Duodenal mucosa (tissue), 2 donors: ENCODE measurements around the gene CCDC92.

Source experiments
- H3K27ac ChIP-seq: one replicate; pipeline ENCODE4 v1.7.0; 2013; ENCODE audit warnings: low read depth, low read length
- H3K27me3 ChIP-seq, 2 donors: one replicate each; pipeline ENCODE4 v1.7.0; 2013; ENCODE audit warnings: low read length in 2 of 2, control low read depth in 1 of 2; ENCODE audit not compliant: insufficient read depth in 2 of 2, control insufficient read depth in 1 of 2
- H3K36me3 ChIP-seq, 2 donors: one replicate each; pipeline ENCODE4 v1.7.0; 2013; ENCODE audit warnings: low read length in 2 of 2, control low read depth in 1 of 2; ENCODE audit not compliant: insufficient read depth in 2 of 2, control insufficient read depth in 1 of 2
- H3K4me1 ChIP-seq, 2 donors: one replicate each; pipeline ENCODE4 v1.7.0; 2013; ENCODE audit warnings: low read length in 2 of 2, control low read depth in 1 of 2; ENCODE audit not compliant: insufficient read depth in 2 of 2, control insufficient read depth in 1 of 2
- H3K4me3 ChIP-seq, 2 donors: one replicate each; pipeline ENCODE4 v1.7.0; 2013; ENCODE audit warnings: low read length in 2 of 2, low read depth in 1 of 2
- H3K9ac ChIP-seq, 2 donors: one replicate each; pipeline ENCODE4 v1.7.0; 2013; ENCODE audit warnings: low read length in 2 of 2, low read depth in 1 of 2
- H3K9me3 ChIP-seq, 2 donors: one replicate each; pipeline ENCODE4 v1.7.0; 2013; ENCODE audit warnings: low read length in 2 of 2, control low read depth in 1 of 2; ENCODE audit not compliant: control insufficient read depth in 1 of 2

Gene CCDC92

DNA sequence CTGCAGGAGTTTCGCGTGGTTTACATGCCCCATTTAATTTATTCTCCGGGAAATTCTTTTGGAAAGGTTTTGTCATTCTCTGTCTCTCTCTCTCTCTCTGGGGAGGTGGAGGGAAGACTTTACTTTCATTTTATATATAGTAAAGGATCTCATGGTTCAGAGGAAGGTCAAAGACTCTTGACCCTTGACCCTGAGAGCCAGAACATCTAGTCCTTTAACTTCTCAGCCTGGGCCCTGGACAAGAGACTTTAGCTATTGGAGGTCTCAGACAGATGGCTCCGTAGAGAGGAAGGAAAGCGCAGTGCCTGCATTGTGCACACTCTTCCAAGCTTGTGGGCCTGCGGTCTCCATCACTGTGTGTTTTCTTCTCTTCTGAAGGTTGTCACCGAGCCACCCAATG lies 43.7 kb downstream of the CCDC92 start:
- H3K27me3 ChIP-seq = no peaks in the 10 kb centered on the region
- H3K9me3 ChIP-seq = no peaks in the 10 kb centered on the region
- no peaks in the 10 kb centered on the region for H3K4me1 ChIP-seq
- H3K9ac ChIP-seq = no peak overlapping the region
- no peaks in the 10 kb centered on the region for H3K36me3 ChIP-seq
- no peak overlapping the region for H3K27ac ChIP-seq
- H3K4me3 ChIP-seq = no peak overlapping the region

DNA sequence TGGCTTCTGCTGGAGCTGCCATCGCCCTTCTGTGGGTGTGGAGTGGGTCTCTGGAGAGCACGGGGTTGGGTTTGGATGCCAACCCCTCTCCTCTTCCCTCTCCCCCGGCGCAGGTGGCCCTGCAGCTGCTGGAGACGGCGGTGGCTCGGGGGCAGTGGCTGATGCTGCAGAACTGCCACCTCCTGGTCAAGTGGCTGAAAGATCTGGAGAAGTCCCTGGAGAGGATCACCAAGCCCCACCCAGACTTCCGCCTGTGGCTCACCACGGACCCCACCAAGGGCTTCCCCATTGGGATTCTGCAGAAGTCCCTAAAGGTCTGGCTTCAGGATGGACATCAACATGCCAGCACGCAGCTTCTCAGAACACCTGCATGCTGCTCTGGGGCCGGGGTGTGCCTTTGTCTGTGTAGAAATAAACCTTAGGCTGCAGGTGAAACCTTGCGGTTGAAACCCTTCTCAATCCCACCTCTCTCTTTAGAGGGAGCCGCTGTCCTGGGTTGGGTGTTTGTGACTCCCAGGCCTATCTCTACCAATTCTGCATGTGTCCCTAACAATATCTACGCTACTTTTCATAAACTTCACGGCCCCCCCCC lies 44.3 kb downstream of the CCDC92 start:
- H3K9ac ChIP-seq = no peak overlapping the region
- H3K36me3 ChIP-seq = no peaks in the 10 kb centered on the region
- no peak overlapping the region for H3K27ac ChIP-seq
- no peaks in the 10 kb centered on the region for H3K9me3 ChIP-seq
- no peaks in the 10 kb centered on the region for H3K27me3 ChIP-seq
- H3K4me1 ChIP-seq = no peaks in the 10 kb centered on the region
- H3K4me3 ChIP-seq = no peak overlapping the region

DNA sequence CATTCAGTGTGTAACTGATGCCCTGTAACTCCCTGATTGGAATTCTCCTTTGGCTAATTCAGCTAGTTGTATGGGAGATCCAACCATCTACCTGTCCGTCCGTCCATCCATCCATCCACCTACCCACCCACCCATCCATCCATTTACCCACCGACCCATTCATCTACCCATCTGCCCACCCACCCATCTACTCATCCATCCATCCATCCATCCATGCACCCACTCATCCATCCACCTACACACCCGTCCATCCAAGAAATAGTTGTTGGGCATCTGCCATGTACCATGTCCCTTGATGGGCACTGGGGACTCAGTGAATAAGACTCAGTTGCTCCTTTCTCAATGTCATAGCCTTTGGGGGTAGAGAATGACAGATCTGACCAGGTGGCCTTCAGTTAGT lies 48.1 kb downstream of the CCDC92 start:
- no peak overlapping the region for H3K27ac ChIP-seq
- no peaks in the 10 kb centered on the region for H3K36me3 ChIP-seq
- H3K9ac ChIP-seq = no peak overlapping the region
- H3K27me3 ChIP-seq = peaks cover 0 to 2% of the 10 kb centered on the region in 2 donors
- no peak overlapping the region for H3K4me3 ChIP-seq
- no peaks in the 10 kb centered on the region for H3K4me1 ChIP-seq
- H3K9me3 ChIP-seq = no peaks in the 10 kb centered on the region

DNA sequence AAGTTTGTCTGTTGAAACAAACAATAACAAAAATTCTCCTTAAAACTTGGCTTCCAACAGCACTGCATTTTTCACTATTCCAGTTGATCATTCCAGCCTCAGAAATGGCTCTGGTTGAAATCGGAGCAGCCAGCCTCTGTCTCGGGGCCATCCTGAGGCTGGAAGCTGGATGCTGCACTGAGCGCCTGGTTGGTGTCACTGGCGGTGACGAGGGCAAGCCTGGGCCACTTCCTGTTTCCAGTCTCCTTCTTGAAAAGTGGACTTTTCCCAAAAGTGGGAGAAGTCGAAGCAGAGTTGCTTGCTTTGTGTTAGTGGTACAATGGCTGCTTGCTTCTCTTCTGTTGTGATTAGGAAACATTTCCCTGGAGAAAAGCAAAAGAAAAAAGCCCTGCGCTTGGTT lies 48.7 kb downstream of the CCDC92 start:
- Histone ChIP-seq H3K27me3 (peaks cover 0 to 3% of the 10 kb centered on the region in 2 donors), H3K9me3 (no peaks in the 10 kb centered on the region), H3K9ac (no peak overlapping the region), H3K4me3 (no peak overlapping the region), H3K4me1 (no peaks in the 10 kb centered on the region), H3K36me3 (no peaks in the 10 kb centered on the region), H3K27ac (no peak overlapping the region)

DNA sequence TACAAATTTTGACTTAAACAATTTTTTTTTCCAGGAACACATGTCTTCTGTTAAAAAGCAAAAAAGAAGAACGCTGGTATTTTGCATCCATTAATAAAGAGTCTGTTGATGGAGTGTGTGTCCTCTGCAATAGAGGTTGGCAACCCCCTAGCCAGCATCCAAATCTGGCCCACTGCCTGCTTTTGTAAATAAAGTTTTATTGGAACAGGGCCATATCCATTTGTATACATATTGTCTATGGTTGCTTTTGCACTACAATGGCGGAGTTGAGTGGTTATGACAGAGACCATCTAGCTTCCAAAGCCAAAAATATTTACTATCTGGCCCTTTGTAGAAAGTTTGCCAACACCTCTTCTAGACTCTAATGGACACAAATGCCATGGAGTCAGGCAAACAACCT lies 49.6 kb downstream of the CCDC92 start:
- H3K9ac ChIP-seq = no peak overlapping the region
- no peaks in the 10 kb centered on the region for H3K4me1 ChIP-seq
- H3K9me3 ChIP-seq = no peaks in the 10 kb centered on the region
- no peak overlapping the region for H3K27ac ChIP-seq
- no peaks in the 10 kb centered on the region for H3K36me3 ChIP-seq
- no peak overlapping the region for H3K4me3 ChIP-seq
- peaks cover 0 to 3% of the 10 kb centered on the region in 2 donors for H3K27me3 ChIP-seq

DNA sequence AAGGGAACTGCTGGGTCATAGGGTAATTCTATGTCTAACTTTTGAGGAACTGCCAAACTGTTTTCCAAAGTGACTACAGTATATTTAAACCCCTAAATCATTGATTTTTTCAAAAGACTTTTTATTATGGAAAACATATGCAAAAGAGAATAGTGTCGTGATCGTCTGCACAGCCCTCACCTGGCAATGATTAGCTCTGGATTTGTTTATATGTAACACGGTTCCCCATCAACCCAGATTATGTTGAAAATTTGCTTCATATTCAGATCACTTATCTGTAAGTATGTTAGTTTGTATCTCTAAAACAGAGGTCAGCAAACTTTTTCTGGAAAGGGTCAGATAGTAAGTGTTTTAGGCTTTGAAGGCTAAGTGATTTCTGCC lies 52.7 kb downstream of the CCDC92 start:
- Histone ChIP-seq H3K27ac (no peak overlapping the region), H3K9me3 (no peaks in the 10 kb centered on the region), H3K4me1 (no peaks in the 10 kb centered on the region), H3K9ac (no peak overlapping the region), H3K27me3 (peaks cover 0 to 8% of the 10 kb centered on the region in 2 donors), H3K36me3 (no peaks in the 10 kb centered on the region), H3K4me3 (no peak overlapping the region)

DNA sequence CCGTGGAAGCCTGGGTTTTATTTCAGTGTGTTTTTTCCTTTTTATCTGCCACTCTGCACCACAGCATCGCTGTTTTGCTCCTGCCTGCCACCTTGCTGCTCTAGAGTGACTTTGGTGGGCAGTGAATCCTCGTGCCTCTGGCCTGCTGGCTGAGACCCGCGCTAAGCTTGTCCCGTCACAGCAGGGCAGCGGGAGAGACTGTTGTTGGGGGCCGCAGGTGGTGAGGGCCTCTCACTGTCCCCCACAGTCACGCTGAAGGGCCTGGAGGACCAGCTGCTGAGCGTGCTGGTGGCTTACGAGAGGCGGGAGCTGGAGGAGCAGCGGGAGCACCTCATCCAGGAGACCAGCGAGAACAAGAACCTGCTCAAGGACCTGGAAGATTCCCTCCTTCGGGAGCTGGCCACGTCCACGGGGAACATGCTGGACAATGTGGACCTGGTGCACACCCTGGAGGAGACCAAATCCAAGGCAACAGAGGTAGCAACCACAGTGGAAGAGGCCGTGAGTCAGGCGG lies 55.2 kb downstream of the CCDC92 start:
- Histone ChIP-seq H3K9ac (no peak overlapping the region), H3K4me3 (no peak overlapping the region), H3K27me3 (peaks cover 0 to 8% of the 10 kb centered on the region in 2 donors), H3K27ac (no peak overlapping the region), H3K36me3 (no peaks in the 10 kb centered on the region), H3K4me1 (peaks cover 4 to 11% of the 10 kb centered on the region in 2 donors), H3K9me3 (no peaks in the 10 kb centered on the region)

DNA sequence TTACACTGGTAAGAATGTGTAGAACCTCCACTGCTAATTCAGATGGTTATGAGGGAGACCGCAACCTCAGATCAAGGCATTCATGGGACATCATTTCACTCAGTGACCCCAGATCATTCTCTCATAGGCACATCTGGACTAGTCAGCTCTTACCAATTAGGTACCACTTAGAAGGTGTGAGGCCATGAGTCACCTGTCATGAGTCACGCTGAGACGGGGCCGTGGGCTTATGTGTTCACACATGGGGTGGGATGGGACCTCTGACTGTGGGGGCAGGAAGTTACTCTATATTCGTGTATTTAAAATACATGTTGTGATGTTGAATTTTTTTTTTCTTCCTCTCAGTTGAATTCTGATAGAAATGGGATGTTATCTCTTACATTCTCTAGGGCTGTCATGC lies 55.9 kb downstream of the CCDC92 start:
- H3K36me3 ChIP-seq = no peaks in the 10 kb centered on the region

DNA sequence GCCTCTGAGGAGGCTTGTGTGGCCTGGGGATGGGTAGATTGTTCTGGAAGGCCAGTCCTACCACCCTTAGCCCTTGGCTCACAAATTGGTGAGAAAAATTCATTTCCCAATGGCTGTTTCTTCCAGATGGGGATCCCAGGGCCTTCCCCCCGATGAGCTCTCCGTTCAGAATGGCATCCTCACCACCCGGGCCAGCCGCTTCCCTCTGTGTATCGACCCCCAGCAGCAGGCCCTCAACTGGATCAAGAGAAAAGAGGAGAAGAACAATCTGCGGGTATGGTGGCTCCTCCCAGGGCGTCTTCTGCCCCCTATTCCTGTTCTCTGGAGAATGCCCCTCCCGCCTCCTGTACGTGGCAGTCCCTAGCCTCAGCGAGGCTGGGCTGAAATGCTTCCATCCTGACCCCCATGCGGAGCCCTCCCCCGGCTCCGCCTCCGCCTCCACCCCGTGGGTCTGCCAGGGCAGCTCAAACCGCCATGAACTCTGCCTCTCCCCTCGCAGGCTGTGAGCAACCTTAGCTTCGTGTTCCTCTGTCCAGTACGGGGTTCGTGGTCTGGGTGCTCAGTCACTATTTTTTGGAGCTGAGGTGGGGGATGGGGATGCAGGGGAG lies 57.8 kb downstream of the CCDC92 start:
- Histone ChIP-seq H3K4me3 (no peak overlapping the region), H3K4me1 (peaks cover 4 to 11% of the 10 kb centered on the region in 2 donors)

More for the DNA sequence above, 55.9 kb downstream of the CCDC92 start:
- H3K9me3 ChIP-seq = no peaks in the 10 kb centered on the region
- no peak overlapping the region for H3K9ac ChIP-seq
- peaks cover 4 to 11% of the 10 kb centered on the region in 2 donors for H3K4me1 ChIP-seq
- no peak overlapping the region for H3K4me3 ChIP-seq
- peaks cover 0 to 8% of the 10 kb centered on the region in 2 donors for H3K27me3 ChIP-seq
- H3K27ac ChIP-seq = no peak overlapping the region

DNA sequence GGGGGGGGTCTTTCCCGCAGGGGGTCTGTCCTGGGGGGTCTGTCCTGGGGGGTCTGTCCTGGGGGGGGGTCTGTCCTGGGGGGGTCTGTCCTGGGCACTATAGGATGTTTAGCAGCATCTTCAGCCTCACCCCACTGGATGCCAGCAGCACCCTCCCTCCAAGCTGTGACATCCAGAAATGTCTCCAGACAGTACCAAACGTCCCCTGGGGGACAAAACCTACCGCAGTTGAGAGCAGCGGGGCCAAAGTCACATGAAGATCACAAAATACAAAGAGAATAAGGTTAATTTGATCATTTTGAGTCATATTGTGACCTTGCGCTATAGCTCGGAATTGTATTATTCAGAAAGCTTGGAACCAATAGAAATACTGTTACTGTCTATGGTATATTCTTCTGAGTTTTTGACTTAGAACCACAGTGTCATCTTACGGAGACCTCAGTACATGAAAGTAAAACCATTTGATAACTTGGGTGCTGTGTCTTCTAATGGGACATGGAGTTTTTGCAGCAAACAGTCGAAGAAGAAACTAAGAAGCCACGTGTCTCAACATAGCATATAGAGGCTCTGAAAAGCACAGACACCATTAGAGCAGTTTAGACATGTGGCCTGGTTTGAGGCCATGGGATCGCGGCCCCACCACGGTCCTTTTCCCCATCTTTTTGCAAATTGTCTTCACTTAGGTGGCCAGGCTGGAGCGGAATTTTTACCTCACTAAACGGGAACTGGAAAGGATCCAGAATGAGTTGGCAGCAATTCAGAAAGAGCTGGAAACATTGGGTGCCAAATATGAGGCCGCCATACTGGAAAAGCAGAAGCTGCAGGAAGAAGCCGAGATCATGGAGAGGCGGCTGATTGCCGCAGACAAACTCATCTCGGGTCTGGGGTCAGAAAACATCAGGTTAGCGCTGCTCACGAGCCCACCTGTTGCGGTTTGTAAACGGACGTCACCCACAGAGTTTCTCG lies 59.9 kb downstream of the CCDC92 start:
- Histone ChIP-seq H3K4me3 (peak overlapping the region; percentile 33 to 34), H3K4me1 (peaks cover 4 to 11% of the 10 kb centered on the region in 2 donors), H3K9me3 (no peaks in the 10 kb centered on the region), H3K9ac (no peak overlapping the region), H3K36me3 (no peaks in the 10 kb centered on the region), H3K27ac (no peak overlapping the region), H3K27me3 (peaks cover 0 to 5% of the 10 kb centered on the region in 2 donors)

More for the DNA sequence above, 57.8 kb downstream of the CCDC92 start:
- Histone ChIP-seq H3K9me3 (no peaks in the 10 kb centered on the region), H3K27ac (no peak overlapping the region), H3K9ac (no peak overlapping the region), H3K27me3 (peaks cover 0 to 8% of the 10 kb centered on the region in 2 donors), H3K36me3 (no peaks in the 10 kb centered on the region)
